Hematopoietic multipotent progenitor cell (in vitro differentiated cells): ENCODE measurements around the gene RNU4-1. TPM values are rescaled to one million over a fixed set of nuclear protein-coding genes. Genes with fewer than 3 reads are reported as not detected.
"Not testable (repeated sequence)": the region's sequence is repeated elsewhere in the genome, so short reads cannot be mapped to it uniquely, and the experiment has no call there.

Source experiments
- DNase-seq, 3 donors: peaks; one replicate each; pipeline ENCODE4 v3.0.0-alpha.2; 2011 to 2015; ENCODE audit warnings: low read depth in 2 of 3, low spot score in 2 of 3
- total RNA-seq: library from RNA; depleted of rRNA; stranded (reverse); fragments of >200 nt; gene quantifications from one replicate; pipeline ENCODE4 v1.2.3, GENCODE V29; 2012

RNU4-1 gene
- total RNA-seq = under 0.01 TPM

DNA sequence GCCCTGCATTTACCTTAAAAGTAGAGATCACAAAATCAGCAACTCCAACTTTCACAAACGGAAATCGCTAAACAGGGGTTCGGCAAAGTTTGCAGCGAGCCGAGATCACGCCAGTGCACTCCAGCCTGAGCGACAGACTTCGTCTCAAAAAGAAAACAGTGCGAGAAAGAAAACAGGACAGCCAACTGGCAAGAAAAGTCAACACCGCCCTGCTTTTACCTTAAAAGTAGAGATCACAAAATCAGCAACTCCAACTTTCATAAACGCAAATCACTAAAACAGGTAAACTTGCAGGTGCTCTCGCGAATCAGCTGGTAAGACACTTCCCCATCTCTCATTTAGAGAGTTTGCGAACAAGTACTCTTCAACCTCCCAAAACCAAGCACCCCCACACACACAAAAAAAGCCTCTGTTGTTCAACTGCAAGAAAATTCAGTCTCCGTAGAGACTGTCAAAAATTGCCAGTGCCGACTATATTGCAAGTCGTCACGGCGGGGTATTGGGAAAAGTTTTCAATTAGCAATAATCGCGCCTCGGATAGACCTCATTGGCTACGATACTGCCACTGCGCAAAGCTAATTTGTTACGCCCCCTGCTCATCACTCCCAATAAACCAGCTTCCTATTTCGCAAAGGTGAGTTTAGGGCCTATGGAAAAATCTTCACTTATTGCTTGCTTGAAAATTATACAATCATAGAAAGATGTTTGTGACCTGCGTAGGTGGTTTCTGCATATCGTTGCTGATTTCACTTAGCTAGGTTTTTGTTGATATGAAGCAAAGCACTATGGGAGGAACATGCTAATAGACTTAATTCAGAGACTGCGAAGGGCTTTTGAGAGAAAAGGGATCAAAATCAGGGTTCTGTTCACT lies at the start of gene RNU4-1:
RNU4-1 (minus strand) TSS at position 577 of the 871 bp plus-strand sequence.
- DNase-seq = peak; percentile 76 to 91 (median 81)

DNA sequence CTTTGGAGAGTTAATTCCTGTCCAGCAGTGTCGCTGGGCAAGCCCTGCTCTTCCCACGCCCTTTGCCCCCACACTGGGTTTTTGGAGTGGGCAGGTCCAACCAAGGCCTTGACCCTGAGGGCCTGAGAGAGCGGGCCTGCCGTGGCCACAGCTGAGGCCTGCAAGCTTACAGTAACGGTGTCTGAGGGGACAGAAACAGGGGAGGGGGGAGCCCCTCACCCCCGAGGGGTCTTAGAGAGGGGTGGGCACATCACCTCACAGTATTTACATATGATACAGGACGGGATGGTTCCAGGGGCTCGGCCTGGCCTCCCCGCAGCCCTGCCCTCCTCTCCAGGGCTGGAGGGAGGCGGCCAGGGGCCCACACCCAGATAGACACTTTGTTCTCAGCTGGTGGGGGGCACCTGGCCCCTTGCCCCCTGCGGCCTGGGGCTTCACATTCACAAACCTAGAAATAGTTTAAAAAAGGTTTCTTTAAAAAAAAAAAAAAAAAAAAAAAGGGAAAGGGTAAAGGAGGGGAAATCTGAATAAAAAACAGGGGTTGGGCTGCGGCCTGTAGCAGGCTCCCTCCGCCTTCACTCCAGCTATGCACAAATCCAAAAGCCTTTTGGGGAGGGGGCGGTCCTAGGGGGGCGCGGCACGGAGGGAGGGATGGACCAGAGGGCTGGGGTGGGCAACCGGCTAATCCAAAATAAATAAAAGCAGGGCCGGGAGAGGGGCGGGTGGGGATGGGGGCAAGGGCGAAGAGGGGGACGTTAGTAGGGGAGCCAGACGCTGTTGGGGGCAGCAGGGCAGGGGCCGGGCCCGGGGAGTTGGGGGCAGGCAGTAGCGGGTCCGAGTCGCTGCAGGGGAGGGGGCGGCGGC lies 49.4 kb upstream of the RNU4-1 start:
- no peak for DNase-seq

DNA sequence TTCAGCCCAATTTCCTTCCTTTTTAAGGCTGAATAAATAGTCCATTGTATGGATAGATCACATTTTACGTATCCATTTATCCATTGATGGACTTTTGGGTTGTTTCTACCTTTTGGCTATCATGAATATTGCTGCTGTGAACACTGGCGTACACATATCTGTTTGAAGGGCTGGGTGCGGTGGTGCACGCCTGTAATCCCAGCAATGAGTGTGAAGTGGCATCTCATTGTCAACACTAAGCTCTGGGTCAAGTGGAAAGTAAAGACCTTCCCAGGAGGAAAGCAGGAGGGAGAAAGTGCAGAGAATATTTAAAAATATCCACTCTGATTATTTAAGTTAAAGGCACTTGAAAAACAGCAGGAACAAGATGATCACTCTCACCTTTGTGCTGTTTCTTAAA lies 46.2 kb upstream of the RNU4-1 start:
- DNase-seq = no peak

DNA sequence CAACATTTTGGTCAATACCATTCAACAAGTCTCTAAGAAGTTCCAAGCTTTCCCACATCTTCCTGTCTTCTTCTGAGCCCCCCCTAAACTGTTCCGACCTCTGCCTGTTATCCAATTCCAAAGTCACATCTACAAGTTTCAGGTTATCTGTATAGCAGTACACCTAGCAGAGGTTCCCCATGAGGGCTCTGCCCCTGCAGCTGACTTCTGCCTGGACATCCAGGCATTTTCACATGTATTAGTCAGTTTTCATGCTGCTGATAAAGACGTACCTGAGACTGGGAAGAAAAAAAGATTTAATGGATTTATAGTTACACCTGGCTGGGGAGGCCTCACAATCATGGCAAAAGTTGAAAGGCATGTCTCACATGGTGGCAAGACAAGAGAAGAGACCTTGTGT lies 44.7 kb upstream of the RNU4-1 start:
- no peak for DNase-seq

DNA sequence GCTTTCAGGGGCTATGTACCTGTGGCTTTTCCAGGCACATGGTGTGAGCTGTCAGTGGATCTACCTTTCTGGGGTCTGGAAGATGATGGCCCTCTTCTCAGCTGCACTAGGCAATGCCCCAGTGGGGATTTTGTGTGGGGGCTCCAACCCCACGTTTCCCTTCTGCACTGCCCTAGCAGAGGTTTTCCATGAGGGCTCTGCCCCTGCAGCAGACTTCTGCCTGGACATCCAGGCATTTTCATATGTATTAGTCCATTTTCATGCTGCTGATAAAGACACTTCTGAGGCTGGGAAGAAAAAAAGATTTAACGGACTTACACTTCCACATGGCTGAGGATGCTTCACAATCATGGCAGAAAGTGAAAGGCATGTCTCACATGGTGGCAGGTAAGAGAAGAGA lies 43.4 kb upstream of the RNU4-1 start:
- DNase-seq = not testable (repeated sequence)

DNA sequence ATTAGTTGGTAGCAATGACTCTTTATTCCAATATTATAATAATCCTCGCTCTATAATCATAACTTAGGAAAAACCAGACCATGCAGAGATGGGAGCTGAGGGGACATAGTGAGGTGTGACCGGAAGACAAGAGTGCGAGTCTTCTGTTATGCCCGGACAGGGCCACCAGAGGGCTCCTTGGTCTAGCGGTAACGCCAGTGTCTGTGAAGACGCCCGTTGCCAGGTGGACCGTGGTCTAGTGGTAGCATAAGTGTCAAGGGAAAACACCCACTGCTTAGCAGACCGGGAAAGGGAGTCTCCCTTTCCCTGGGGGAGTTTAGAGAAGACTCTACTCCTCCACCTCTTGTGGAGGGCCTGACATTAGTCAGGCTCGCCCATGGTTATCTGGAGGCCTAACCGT lies 42.4 kb upstream of the RNU4-1 start:
- peak in 1 of 3 donors; percentile 40 for DNase-seq

DNA sequence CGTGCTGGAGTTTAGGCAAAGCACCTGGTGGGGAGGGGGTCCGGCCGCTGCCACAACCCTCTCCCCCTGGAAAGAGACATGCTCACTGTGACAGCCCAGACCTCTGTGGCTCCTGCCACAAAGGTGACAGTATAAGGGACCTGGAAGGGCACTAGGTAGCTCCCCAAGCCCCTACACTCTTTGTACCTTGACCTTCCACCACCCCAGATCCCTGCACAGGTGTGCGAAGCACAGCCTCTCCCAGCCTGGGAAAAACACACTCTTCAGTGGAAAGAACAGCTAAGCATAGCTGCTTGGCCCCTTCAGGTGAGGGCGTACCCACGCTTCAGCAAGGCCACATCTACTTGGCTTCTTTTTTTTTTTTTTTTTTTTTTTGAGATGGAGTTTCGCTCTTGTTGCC lies 39.5 kb upstream of the RNU4-1 start:
- DNase-seq = no peak

DNA sequence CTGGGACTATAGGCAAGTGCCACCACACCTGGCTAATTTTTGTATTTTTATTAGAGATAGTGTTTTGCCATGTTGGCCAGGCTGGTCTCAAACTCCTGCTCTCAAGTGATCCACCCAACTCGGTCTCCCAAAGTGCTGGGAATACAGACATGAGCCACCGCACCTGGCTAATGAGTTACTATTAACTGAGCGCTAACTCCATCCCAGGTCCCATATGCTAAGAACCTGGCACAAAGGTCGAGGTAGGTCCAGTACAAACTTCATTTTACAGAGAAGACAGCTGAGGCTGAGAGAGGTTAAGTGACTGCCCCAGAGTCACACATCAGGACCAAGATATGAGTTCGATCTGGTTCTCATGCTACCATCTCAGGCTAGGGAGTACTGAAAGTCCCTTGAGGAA lies 39.0 kb upstream of the RNU4-1 start:
- no peak for DNase-seq

DNA sequence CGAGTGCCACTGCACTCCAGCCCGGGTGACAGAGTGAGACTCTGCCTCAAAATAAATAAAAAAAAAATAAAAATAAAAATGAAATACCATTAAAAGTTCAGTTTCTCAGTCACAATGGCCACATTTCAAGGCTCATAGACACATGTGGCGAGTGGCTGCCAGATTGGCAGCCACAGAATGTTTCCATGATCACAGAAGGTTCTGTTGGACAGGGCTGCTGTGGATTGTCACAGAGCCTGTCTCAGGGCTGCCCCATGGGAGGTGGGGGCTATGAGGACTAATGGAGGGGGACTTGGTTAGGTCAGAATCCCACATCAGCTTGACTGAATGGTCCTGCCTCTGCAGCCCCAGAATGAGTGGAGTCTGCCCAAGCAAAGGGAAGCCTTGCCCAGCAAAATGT lies 38.4 kb upstream of the RNU4-1 start:
- no peak for DNase-seq

DNA sequence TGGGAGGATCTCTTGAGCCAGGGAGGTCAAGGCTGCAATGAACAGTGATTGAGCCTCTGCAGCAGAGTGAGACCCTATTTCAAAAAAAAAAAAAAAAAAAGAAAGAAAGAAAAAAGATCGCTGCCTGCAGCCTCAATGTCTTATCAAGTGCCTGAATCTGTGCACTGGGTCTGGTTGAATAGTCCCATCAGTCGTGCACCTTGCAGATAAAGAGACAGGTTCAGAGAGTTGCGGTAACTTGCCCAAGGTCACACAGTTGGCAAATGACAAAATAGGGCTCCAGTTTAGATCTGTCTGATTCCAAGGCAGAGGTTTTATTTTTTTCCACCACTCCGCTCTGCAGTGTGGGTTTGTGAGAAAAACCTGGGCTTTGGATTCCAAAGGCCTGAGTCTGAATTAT lies 35.2 kb upstream of the RNU4-1 start:
- no peak for DNase-seq

DNA sequence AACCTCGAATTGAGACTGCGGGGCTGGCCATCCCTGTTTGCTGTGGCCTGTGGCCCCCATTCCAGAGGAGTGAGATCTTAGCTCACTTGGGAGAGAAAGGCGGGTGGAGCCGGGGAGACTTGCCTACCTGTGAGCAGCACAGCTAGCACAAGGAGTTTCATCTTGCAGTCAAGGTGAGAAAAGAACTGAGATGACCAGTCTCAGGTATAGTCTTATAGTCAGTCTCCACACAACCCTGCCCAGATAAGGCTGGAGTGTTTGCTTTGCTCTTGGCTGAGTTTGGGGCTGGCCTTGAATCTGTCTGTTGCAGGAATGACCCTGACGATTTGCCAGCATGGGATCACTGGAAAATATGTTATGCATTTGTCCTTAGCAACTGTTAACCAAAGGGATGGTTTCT lies 34.6 kb upstream of the RNU4-1 start, which contains the start of gene PLA2G1B:
PLA2G1B (minus strand) TSS at position 187 of the 400 bp plus-strand sequence; CDS start at position 161, 26 bp downstream.
- no peak for DNase-seq

DNA sequence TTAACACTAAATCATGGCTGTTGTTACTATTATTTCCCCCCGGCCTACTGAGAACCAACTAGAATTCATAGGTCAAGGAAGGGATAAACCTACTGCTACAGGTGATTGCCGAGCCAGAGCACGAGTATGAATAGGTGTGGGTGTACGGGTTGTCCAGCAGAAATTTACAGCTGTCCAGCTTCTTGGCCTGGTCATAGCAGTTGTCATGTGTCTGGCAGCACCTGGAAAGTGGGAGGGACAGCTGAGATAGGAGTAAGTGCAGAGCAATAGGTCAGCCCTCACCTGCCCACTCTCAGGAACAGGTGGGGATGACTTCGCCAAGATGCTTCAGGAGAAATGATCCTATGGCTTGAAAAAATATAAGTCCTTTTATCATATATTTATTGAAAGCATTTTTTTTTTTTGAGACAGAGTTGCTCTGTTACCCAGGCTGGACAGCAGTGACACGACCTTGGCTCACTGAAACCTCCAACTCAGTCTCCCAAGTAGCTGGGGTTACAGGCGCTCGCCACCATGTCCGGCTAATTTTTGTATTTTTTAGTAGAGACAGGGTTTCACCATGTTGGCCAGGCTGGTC lies 31.9 kb upstream of the RNU4-1 start:
- no peak for DNase-seq

DNA sequence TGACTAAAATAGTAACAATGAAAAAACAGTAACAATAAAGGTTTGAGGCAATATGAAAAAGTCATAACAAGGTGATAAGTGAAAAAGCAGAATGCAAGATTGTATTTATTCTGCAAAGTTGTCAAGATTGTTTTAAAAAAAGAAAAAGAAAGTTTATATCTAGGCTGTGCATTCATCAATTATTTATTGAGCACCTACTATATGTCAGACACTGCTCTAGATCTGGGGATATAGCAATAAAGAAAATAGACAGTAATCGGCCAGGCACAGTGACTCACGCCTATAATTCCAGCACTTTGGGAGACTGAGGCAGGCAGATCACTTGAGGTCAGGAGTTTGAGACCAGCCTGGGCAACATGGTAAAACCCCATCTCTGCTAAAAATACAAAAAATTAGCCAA lies 30.7 kb upstream of the RNU4-1 start:
- no peak for DNase-seq

DNA sequence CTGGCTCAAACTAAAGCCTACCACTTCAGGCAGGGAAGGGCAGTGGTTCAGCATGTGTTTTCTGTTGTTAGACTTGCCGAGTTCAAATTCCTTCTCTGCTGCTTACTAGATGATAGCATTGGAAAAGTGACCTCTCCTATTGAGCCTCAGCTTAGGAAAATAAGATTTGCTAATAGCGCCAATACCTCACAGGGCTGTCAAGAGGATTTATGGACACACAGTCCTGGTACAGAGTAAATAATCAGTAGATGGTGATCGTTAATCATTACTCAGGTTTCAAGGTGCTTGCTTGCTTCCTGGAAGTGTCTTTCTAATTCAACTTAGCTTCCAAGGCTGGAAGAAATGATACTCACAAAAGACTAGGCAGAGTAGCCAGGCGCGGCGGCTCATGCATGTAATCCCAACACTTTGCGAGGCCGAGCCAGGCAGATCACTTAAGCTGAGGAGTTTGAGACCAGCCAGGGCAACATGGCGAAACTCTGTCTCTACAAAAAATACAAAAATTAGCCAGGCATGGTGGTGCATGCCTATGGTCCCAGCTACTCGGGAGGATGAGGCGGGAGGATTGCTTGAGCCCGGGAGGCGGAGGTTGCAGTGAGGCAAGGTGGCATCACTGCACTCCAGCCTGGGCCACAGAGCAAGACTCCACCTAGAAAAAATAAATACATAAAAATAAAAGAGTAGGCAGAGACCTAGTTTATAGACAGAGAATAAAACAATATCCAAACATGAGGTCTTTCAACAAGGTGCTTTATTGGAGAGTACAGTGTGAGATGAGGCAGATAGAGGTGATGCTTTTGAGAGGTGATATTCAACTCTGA lies 28.6 kb upstream of the RNU4-1 start:
- DNase-seq = no peak

DNA sequence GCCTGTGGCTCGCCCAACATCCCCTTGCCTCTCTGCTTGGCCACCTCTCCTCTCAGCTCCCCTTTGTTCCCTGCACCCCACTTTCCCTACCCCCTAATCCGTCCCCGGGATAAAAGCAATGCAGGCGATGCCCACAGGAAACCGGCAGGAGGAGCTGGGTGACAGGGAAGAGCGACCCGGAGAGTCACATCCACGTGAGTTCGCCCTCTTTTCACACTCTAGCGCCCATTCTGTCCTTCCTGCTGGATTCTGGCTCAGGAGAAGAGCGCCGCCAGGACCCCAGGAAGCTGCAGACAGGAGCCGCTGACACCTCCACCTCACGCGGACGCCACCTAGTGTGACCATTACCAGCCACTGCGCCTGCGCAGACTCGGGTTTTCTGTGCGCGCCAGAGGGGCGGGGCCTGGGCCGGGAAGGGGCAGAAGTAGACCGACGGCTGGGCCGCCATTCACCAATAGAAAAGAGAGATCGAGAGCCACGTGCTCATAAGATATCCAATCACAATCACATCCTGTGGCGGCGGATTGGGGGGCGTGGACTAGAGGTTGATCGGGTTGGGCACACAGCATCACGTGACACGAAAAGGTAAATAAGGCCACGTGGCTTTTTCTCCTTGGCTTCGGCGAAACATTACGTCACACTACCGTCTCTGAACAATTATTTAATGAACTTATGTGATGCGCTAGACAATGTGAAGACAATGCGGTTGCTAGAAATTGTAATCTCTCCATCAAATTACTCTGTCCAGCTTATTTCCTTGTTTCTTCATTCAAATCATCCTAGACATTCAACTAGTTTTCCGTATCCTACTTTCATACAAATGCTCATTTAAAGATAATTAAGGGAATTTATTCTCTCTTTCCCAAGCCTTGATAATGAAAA lies 24.4 kb upstream of the RNU4-1 start:
- peak; percentile 98 to 100 (median 99) for DNase-seq

DNA sequence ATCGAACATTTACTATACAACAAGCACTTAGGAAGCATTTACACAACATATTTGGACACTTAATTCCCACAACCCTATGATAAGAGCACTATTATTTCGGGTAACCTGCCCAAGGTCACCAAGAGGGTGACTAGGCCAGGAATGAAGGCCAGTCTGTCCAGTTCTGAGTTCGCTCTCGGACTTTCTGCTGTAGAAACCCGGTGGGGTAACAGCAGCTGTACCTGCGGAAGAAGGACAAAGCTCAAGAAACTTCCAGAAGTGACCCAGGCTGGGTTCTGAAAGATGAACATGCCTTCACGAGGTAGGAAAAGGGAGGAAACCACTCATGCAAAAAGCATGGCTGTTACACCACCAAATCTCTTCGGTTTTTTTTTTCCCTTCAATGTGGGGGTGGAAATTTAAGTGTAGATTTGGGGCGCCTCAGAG lies 23.8 kb upstream of the RNU4-1 start:
- DNase-seq = no peak

DNA sequence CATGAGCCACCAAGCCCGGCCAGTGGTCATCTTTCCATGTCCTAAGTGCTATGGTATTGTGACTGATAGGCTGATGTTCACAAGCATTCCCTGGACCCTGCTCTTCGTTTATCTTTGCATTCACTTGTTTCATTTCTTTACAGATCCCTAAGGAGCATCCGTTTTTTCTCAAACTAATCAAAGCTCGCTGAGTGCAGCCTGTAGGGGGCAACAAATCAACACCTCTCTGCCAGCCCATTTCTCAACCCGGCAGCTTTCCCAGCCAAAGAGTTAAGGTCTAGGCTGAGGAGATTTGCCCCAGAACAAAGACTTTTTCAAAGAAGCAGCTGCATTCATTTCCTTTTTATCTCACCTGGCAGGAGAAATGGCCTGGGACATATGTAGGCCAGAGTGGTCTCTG lies 21.2 kb upstream of the RNU4-1 start:
- no peak for DNase-seq

DNA sequence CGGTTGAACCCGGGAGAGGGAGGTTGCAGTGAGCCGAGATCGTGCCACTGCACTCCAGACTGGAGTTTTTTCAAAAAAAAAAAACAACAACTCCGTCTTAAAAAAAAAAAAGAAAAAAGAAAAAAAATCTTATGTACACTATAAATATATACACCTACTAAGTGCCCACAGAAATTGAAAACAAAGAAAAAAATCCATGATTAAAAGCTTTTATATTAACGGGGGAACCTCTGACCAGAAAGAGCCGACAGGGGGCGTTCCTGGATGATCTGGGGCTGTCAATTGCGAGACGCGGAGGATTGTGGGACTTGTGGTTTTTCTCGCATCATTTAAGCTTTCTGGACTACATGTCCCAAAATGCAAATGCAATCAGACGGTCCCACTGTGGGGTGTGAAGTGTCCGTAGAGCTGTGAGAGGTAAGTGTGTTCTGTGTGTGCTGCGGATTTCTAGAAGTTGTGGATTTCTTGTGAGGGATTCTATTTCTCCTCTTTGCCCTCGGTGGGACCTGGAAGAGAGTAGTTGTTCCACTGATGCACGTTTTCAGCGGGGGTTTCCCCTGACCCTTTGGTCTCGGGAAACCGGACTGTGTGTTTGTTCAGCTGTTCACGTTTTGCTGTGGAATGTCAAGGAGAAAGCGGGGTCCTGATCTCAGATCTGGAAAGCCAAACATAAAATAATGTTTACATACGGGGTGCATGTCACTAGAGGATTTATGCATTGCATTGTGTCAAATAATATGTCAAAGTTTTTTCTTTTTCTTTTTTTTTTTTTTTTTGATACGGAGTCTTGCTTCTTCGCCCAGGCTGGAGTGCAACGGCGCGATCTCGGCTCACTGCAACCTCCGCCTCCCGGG lies 9.2 kb upstream of the RNU4-1 start, which contains the start of gene SIRT4:
SIRT4 (plus strand) TSS at position 360 of the 854 bp plus-strand sequence. CDS start 1,241 bp downstream, outside the sequence.
- DNase-seq = peak; percentile 73 to 96 (median 90)

DNA sequence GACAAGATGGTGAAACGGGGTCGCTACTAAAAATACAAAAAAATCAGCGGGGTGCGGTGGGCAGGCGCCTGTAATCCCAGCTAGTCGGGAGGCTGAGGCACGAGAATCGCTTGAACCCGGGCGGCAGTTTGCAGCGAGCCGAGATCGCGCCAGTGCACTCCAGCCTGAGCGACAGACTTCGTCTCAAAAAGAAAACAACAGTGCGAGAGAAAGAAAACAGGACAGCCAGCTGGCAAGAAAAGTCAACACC lies 701 bp downstream of the RNU4-1 start:
- DNase-seq = no peak
